Loucy (cell line): ENCODE data around the gene BLOC1S6.

Experiments
- EZH2phosphoT487 ChIP-seq: fragments of 200-600 bp; IDR thresholded peaks from 2 replicates; pipeline ENCODE4 v1.6.1; 2018; ENCODE audit warnings: antibody characterized with exemption, mild to moderate bottlenecking, moderate library complexity, borderline replicate concordance
- TF ChIP-seq, protein P1 (sequence below): fragments of 200-600 bp; sonication (generic); conservative IDR thresholded peaks from 2 replicates; pipeline ENCODE4 v1.5.1; 2014; ENCODE audit warnings: mild to moderate bottlenecking, antibody characterized with exemption, low read length

DNA sequence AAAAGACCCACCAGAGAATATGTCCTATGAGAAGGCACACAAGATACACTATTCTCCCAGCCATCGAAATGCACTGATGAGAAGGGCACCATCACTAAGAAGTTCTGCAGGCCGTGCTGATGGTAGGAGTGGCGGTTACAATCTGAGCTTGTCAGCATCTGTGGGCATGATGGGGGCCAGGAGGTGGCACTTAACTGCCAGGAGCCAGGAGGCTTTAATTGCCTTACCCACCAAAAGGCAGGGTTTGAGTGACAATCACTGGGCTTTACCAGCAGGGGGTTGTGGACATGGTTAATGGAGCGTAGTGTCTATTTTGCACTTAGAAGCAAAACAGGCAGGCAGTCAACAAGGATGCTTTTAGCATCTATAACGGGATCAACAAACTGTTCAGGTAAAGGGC is 31.6 kb downstream of the BLOC1S6 start:
- TF ChIP-seq, protein P1, sequence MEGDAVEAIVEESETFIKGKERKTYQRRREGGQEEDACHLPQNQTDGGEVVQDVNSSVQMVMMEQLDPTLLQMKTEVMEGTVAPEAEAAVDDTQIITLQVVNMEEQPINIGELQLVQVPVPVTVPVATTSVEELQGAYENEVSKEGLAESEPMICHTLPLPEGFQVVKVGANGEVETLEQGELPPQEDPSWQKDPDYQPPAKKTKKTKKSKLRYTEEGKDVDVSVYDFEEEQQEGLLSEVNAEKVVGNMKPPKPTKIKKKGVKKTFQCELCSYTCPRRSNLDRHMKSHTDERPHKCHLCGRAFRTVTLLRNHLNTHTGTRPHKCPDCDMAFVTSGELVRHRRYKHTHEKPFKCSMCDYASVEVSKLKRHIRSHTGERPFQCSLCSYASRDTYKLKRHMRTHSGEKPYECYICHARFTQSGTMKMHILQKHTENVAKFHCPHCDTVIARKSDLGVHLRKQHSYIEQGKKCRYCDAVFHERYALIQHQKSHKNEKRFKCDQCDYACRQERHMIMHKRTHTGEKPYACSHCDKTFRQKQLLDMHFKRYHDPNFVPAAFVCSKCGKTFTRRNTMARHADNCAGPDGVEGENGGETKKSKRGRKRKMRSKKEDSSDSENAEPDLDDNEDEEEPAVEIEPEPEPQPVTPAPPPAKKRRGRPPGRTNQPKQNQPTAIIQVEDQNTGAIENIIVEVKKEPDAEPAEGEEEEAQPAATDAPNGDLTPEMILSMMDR = peak; percentile 52
- no peak for TF ChIP-seq EZH2phosphoT487
